HAP-1 (cell line): ENCODE results near the gene MCUB.
"Not testable (repeated sequence)": the region's sequence is repeated elsewhere in the genome, so short reads cannot be mapped to it uniquely, and the experiment has no call there.

Experiments used
- DNase-seq, 2 experiments: peaks; one replicate each; pipeline ENCODE4 v3.0.0-alpha.2; 2016 to 2020; ENCODE audit warnings: low spot score in 2 of 2
- H3K27me3 ChIP-seq: fragments of 250-450 bp; sonication (Bioruptor Pico); 2 replicates; pipeline ENCODE4 v1.5.1; 2020; ENCODE audit warnings: low read depth, mild to moderate bottlenecking, moderate library complexity
- H3K36me3 ChIP-seq: fragments of 250-450 bp; sonication (Bioruptor Pico); replicated peaks from 2 replicates; pipeline ENCODE4 v1.5.1; 2020; ENCODE audit warnings: mild to moderate bottlenecking
- H3K4me1 ChIP-seq: fragments of 250-450 bp; sonication (Bioruptor Pico); 2 replicates; pipeline ENCODE4 v1.5.1; 2020; ENCODE audit warnings: mild to moderate bottlenecking
- H3K4me3 ChIP-seq: fragments of 250-450 bp; sonication (Bioruptor Pico); 2 replicates; pipeline ENCODE4 v1.5.1; 2020; ENCODE audit warnings: mild to moderate bottlenecking, moderate library complexity
- H3K9me3 ChIP-seq: fragments of 250-450 bp; sonication (Bioruptor Pico); 2 replicates; pipeline ENCODE4 v1.5.1; 2020; ENCODE audit warnings: mild to moderate bottlenecking, moderate library complexity
- in situ Hi-C: fragments of 300-500 bp; cut with MboI; formaldehyde crosslinking; loops from 3 replicates; pipeline ENCODE4 v1.14.3; 2020; ENCODE audit warnings: low sequenced_read_pairs, inconsistent platforms, mixed read lengths

MCUB gene

DNA sequence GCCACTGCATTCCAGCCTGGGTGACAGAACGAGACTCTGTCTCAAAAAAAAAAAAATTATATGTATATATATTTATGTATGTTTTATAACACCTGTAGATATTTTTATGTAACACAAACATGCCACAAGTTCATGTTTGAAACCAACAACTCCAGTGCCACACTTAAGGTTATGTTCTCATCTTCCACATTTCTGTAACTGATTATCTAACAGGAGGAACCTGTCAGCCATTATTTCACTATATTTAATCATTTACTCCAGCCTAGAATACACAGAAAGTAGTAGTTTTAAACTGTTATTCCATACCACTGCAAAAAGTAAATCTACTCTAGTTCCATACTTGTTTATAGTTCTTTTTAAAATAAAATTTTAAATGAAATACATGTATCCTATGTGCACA is 32.3 kb downstream of the MCUB start:
- no peaks in the 10 kb centered on the region for H3K36me3 ChIP-seq
- no peaks in the 10 kb centered on the region for H3K27me3 ChIP-seq
- DNase-seq: no peak
- no peaks in the 10 kb centered on the region for H3K4me1 ChIP-seq
- in situ Hi-C loops: no loop called here
- H3K9me3 ChIP-seq: no peaks in the 10 kb centered on the region
- no peak overlapping the region for H3K4me3 ChIP-seq

DNA sequence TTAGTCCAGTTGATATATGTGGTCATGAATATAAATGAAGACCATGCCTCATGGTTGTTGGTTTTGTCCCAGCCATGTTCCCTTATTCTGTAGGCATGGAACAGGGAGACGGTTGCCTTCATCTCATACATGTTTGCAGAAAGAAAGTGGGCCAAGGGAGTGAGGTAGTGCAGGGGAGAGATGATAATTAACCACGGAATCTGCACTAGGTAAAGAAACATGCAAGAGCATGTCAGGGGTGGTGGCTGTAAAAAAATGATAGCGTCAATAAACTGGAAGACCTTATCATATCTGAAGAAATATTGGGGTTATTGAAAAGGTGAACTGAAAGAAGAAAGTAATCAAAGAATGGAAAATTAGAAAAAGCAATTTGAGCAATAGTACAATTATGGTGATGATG is 35.1 kb downstream of the MCUB start:
- H3K9me3 ChIP-seq, DNase-seq, H3K4me3 ChIP-seq, H3K4me1 ChIP-seq, H3K36me3 ChIP-seq, H3K27me3 ChIP-seq, in situ Hi-C loops: not testable (repeated sequence)

DNA sequence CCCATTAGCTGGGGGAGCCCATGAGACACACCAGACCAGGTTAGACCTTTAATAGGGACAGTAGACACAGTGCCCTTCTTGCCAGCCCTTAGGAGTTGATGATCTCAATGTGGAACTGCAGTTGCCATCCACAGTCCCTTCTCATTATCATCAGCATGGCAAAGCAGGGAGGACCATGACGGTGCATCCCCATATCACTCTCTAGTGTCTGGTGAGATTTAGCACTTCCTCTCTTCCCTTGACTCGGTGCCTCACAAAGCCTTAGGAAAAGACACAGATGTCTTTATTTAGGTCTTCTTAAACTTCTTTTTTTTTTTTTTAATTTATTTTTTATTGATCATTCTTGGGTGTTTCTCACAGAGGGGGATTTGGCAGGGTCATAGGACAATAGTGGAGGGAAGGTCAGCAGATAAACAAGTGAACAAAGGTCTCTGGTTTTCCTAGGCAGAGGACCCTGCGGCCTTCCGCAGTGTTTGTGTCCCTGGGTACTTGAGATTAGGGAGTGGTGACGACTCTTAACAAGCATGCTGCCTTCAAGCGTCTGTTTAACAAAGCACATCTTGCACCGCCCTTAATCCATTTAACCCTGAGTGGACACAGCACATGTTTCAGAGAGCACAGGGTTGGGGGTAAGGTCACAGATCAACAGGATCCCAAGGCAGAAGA is 36.5 kb downstream of the MCUB start:
- H3K27me3 ChIP-seq, H3K9me3 ChIP-seq, DNase-seq, H3K4me3 ChIP-seq, H3K4me1 ChIP-seq, H3K36me3 ChIP-seq, in situ Hi-C loops: not testable (repeated sequence)

DNA sequence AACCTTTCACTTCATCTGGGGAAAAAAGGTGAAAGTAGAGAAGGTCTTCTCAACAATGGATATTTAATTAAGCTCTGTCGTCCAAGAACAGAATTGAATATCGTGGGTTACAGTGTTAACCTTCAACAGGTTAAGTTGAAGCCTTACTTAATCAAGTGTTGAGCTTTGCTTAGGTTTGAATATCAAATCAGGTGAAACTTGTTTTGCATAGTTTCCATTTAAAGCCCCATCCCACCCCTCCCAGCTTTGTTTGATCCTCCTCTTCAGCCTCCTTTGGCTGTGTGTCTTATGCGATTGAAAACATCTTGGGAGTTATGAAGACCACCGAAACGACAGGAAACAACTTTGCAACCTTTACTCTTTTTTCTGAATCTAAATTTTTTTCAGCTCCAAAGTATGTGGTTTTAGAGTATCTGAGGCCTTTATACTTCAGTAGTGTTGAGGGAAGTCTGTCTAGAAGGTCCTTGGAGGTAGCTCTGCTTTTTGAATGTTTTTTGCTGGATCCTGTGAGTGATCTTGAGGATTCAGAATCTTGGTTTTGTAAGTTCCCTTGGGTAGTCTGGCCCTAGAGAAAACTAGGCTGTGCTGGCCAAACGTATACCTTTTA is 39.1 kb downstream of the MCUB start:
- H3K4me3 ChIP-seq: no peak overlapping the region
- DNase-seq: no peak
- H3K36me3 ChIP-seq: no peaks in the 10 kb centered on the region
- H3K9me3 ChIP-seq: no peaks in the 10 kb centered on the region; the same call in 1 of the 2 replicates
- no peaks in the 10 kb centered on the region for H3K27me3 ChIP-seq
- in situ Hi-C loops: no loop called here
- H3K4me1 ChIP-seq: peaks cover 4% of the 10 kb centered on the region; the same call in 1 of the 2 replicates

DNA sequence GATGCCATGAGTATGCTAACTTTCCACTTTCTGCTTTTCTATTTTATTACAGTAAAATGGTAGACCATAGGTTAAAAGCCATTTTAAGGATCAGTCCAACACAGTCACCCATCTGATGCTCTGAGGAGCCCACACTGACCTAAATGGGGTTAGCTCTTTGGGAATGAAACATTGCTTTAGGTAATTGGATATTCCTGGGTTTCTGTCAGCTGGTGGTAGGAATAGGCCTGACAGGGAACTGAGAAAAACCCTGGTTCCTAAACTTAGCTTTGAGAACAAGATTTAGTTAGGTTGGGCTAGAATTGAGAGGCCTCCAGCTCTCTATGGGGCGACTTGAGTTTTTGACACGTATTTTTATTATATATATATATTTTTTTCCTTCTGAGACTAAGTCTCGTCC is 40.4 kb downstream of the MCUB start:
- Histone ChIP-seq H3K4me3 (no peak overlapping the region), H3K27me3 (no peaks in the 10 kb centered on the region), H3K4me1 (peaks cover 4% of the 10 kb centered on the region; the same call in 1 of the 2 replicates), H3K9me3 (no peaks in the 10 kb centered on the region; the same call in 1 of the 2 replicates), H3K36me3 (no peaks in the 10 kb centered on the region)
- in situ Hi-C loops: no loop called here
- no peak for DNase-seq

DNA sequence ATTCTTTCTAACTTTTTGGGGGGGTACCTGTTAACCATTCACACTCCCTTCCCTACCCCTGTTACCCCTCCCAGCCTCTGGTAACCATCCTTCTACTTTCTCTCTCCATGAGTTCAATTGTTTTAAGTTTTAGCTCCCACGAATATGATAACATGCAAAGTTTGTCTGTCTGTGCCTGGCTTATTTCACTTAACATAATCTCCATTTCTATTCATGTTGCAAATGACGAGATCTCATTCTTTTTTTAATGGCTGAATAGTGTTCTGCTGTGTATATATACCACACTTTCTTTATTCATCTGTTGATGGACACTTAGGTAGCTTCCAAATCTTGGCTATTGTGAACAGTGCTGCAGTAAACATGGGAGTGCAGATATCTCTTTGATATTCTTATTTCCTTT is 41.3 kb downstream of the MCUB start:
- Histone ChIP-seq H3K27me3 (no peaks in the 10 kb centered on the region), H3K36me3 (no peaks in the 10 kb centered on the region), H3K4me1 (peaks cover 4% of the 10 kb centered on the region; the same call in 1 of the 2 replicates), H3K4me3 (no peak overlapping the region), H3K9me3 (no peaks in the 10 kb centered on the region; the same call in 1 of the 2 replicates)
- DNase-seq: peak in 1 of 2 experiments; percentile 7
- in situ Hi-C loops: no loop called here

DNA sequence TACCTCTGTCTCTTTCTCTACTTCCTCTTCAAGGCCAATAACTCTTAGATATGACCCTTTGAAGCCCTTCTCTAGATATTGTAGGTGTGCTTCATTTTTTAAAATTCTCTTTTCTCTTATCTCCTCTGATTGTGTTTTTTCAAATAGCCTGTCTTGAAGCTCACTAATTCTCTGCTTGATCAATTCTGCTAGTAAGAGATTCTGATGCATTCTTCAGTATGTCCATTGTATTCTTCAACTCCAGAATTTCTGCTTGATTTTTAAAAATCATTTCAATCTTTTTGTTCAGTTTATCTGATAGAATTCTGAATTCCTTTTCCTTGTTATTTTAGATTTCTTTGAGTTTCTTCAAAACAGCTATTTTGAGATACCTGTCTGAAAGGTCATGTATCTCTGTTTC is 47.9 kb downstream of the MCUB start:
- Histone ChIP-seq H3K4me1 (no peaks in the 10 kb centered on the region), H3K4me3 (no peak overlapping the region), H3K36me3 (no peaks in the 10 kb centered on the region), H3K27me3 (no peaks in the 10 kb centered on the region), H3K9me3 (peaks cover 11% of the 10 kb centered on the region; the same call in 1 of the 2 replicates)
- no peak for DNase-seq
- in situ Hi-C loops: no loop called here

DNA sequence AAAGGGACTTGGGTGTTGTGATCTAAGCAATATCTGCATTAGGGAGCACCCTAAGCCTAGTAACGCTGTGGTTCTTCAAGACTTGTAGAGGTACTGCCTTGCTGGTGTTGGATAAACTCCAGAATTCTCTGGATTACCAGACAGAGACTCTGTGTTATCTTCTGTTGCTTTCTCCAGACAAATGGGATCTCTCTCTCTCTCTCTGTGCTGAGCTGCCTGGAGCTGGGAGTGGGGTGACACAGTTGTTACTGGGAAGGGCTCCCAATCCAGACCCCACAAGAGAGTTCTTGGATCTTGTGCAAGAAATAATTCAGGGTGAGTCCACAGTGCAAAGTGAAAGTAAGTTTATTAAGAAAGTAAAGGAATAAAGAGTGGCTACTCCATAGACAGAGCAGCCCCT is 48.8 kb downstream of the MCUB start:
- Histone ChIP-seq H3K9me3 (peaks cover 11% of the 10 kb centered on the region; the same call in 1 of the 2 replicates), H3K4me3 (no peak overlapping the region), H3K27me3 (no peaks in the 10 kb centered on the region), H3K36me3 (no peaks in the 10 kb centered on the region), H3K4me1 (no peaks in the 10 kb centered on the region)
- no peak for DNase-seq
- in situ Hi-C loops: no loop called here

DNA sequence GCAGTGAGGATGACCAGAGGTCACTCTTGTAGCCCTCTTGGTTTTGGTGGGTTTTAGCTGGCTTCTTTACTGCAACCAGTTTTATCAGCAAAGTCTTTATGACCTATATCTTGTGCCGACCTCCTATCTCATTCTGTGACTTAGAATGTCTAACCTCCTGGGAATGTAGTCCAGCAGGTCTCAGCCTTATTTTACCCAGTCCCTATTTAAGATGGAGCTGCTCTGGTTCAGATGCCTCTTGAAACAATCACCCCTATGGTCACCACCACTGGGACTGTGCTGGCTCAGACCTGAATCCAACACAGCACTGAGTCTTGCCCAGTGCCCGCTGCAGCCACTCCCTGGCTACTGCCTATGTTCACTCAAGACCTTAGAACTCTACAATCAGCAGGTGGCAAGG is 49.4 kb downstream of the MCUB start:
- Histone ChIP-seq H3K4me3 (no peak overlapping the region), H3K4me1 (no peaks in the 10 kb centered on the region), H3K9me3 (peaks cover 11% of the 10 kb centered on the region; the same call in 1 of the 2 replicates), H3K27me3 (no peaks in the 10 kb centered on the region), H3K36me3 (no peaks in the 10 kb centered on the region)
- DNase-seq: no peak
- in situ Hi-C loops: no loop called here

DNA sequence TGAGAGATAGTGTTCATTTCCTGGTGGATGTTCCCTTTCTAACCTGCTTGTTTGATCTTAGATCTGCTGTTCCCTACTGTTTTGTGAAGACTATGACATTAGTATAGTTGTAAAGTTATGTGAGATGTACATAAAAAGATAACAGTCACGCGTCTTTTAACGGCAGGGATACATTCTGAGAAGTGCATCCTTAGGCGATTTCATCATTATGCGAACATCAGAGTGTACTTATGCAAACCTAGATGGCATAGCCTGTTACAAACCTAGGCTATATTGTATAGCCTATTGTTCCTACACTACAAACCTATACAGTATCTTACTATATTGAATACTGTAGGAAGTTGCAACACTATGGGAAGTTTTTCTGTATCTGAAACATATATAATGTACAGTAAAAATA is 50.4 kb downstream of the MCUB start:
- Histone ChIP-seq H3K9me3 (peaks cover 11% of the 10 kb centered on the region; the same call in 1 of the 2 replicates), H3K27me3 (no peaks in the 10 kb centered on the region), H3K4me3 (no peak overlapping the region), H3K36me3 (no peaks in the 10 kb centered on the region), H3K4me1 (no peaks in the 10 kb centered on the region)
- DNase-seq: no peak
- in situ Hi-C loops: no loop called here

DNA sequence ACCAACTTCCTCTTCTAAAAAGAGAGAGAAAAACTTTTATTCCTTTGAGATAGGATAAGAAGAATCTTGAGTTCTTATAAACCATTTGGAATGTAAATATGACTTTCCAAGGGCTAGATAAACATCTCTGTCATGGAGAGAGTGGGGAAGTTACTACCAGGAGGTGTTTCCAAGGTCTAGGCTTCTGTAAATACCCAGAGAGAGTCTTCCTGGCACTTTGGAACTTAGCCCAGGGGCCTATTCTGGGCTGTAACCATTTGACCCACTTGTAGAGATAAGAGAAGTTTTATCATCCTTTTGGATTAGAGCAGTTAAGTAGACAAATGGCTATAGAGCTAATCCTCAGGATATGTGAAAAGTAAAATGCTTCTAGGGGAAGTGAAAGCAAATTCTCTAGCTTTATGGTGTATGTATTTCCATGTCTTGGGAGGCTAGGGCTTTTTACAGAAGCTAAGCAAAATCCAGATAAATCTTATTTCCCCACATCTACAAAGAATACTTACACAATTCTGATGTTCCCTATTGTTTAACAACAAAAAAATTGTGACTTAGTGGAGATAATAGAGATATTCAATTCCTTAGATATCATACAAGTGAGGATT is 51.1 kb downstream of the MCUB start:
- Histone ChIP-seq H3K9me3 (peaks cover 11% of the 10 kb centered on the region; the same call in 1 of the 2 replicates), H3K4me1 (peaks cover 5% of the 10 kb centered on the region), H3K27me3 (no peaks in the 10 kb centered on the region), H3K36me3 (no peaks in the 10 kb centered on the region), H3K4me3 (no peak overlapping the region)
- DNase-seq: no peak
- in situ Hi-C loops: no loop called here

DNA sequence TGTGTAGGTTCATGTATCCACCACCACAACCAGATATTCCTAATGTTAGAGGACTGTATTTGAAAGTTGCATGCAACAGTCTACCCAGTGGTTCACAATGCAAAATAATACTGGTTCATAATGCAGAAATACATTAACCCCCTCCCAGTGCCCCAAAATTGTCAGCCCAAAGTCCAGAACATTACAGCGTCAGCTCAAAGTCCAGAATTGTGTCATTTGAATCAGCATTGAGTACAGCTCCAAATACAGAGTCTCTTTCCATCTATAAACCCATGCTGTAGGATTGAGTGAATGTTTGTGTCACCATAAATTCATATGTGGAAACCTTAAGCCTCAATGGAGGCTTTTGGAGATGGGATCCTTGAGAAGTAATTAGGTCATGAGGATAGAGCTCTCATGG is 54.0 kb downstream of the MCUB start:
- in situ Hi-C loops: no loop called here
- H3K4me3 ChIP-seq: no peak overlapping the region
- peaks cover 6% of the 10 kb centered on the region; the same call in 1 of the 2 replicates for H3K9me3 ChIP-seq
- no peaks in the 10 kb centered on the region; the same call in 1 of the 2 replicates for H3K36me3 ChIP-seq
- no peak for DNase-seq
- peaks cover 9% of the 10 kb centered on the region for H3K4me1 ChIP-seq
- no peaks in the 10 kb centered on the region for H3K27me3 ChIP-seq

DNA sequence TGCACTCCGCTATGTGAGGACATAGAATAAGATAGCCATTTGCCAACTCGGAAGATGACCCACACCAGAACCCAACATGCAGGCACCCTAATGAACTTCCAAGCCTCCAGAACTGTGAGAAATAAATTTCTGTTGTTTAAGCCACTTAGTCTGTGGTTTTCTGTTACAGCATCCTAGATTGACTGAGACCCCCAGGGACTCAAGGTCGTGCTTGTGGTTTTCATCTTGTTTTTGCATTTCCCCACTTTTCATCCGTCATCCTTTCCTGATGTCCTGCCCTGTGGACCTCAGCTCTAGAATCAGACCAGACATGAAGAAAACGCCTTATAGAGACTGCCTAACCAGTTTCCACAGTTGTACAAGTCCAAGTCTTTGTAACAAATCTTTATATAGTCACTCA is 54.4 kb downstream of the MCUB start:
- Histone ChIP-seq H3K4me3 (no peak overlapping the region), H3K27me3 (no peaks in the 10 kb centered on the region), H3K36me3 (no peaks in the 10 kb centered on the region; the same call in 1 of the 2 replicates), H3K9me3 (peaks cover 6% of the 10 kb centered on the region; the same call in 1 of the 2 replicates), H3K4me1 (peaks cover 9% of the 10 kb centered on the region)
- no peak for DNase-seq
- in situ Hi-C loops: no loop called here

DNA sequence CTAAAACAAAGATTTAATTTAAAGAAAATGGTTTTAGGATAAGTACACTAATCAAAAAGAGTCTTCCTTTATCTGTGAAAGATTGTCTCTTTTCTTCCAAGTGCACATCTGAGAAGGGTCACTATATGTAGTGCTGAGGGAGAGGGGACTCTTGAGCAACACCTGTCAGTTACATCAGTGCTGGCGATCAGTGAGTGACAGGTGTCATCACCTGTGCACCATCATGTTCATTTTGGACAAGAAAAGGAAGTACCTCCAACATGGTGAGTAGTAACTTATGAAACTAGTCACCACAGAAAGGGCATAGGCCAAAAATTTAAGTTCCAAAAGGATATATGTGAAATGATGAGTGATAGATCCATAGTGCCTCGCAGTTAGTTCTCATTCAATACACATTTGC is 55.7 kb downstream of the MCUB start:
- in situ Hi-C loops: no loop called here

More for the DNA sequence above, 55.7 kb downstream of the MCUB start:
- peaks cover 6% of the 10 kb centered on the region; the same call in 1 of the 2 replicates for H3K9me3 ChIP-seq
- H3K4me3 ChIP-seq: no peak overlapping the region
- H3K27me3 ChIP-seq: no peaks in the 10 kb centered on the region
- no peak for DNase-seq
- peaks cover 9% of the 10 kb centered on the region for H3K4me1 ChIP-seq
- no peaks in the 10 kb centered on the region; the same call in 1 of the 2 replicates for H3K36me3 ChIP-seq
